Measurements from ENCODE around the gene COL6A3.

The COL6A3 gene

GRCh38 chr2:237294460-237294859, 119.5 kb downstream of the COL6A3 start:
- DNase-seq (ENCODE audit: low read depth in 2 of 2), result no peak

GRCh38 chr2:237293978-237294377, 120.0 kb downstream of the COL6A3 start:
- no peak for DNase-seq (ENCODE audit: low read depth in 2 of 2)

GRCh38 chr2:237291138-237291792, 122.7 kb downstream of the COL6A3 start:
- DNase-seq (ENCODE audit: low read depth in 2 of 2), result no peak

GRCh38 chr2:237290261-237290660, 123.7 kb downstream of the COL6A3 start:
- DNase-seq (ENCODE audit: low read depth in 2 of 2), result no peak

DNA sequence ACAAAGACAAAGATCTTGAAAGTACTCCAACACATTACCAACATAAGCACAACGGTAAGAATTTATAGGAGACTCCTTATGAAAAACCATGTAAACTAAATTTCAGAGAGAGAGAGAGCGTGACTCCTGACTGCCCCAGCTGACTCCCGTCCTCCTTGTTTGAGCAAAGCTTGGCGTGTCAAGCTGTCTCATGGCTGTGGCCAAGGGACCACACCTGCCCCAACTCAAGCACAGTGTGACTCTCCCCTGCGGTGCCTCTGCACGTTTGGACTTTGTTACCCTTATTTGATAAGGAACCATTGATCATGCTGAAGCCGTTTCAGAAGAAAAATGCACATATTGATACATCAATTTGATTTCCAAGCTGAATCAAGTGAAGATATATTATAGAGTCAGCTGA, 124.8 kb downstream of the COL6A3 start:
- no peak for DNase-seq (ENCODE audit: low read depth in 2 of 2)

- DNase-seq (ENCODE audit: low read depth in 2 of 2), result no peak
Observed at GRCh38 chr2:237287872-237288271, 126.1 kb downstream of the COL6A3 start.

GRCh38 chr2:237283131-237283928, 130.6 kb downstream of the COL6A3 start:
- DNase-seq (ENCODE audit: low read depth in 2 of 2), result no peak

DNA sequence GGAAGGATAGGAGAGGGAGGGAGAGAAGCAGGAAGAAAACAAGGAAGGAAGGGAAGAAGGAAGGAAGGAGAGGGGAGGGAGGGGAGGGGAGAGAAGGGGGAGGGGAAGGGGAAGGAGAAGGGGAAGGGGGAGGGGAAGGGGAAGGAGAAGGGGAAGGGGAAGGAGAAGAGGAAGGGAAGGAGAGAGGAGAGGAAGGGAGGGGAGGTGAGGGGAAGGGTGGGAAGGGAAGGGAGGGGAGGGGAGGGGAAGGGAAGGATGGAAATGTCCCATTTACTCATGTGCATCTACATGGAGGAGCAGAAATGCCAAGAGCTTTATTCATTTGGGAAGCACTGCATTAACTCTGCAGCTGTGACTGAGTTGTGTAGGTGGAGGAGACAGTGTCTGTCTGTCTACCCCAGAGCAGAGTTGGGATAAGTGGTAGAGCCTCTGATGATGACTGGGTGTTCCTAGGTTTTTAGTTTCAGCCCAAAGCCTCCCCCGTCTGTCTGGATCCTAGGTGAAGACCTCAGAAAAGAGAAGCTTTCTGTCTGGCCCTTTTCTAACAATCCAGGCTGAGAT, 131.3 kb downstream of the COL6A3 start:
- DNase-seq (ENCODE audit: low read depth in 2 of 2), result no peak

- DNase-seq (ENCODE audit: low read depth in 2 of 2), result no peak
Observed at GRCh38 chr2:237281836-237282306, 132.1 kb downstream of the COL6A3 start.

DNA sequence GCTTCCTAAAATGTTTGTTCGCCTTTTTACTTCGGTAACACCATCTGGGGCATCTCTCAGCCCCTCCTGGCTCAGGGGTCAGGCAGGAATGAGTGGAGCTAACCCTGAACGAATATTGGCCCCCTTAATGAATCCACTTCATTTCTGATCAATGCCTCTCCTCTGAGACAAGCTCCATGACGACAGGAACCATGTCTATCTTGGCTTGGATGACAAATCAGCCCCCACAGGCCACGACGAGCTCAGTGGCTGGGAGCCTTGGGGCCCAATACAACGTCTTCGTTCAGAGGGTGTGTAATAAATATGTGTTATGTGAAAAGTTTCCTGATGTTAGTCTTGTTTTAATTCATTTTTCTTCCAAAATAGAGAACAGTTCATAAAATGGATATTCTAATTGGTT, 133.0 kb downstream of the COL6A3 start:
- no peak for DNase-seq (ENCODE audit: low read depth in 2 of 2)

GRCh38 chr2:237280229-237280628, 133.7 kb downstream of the COL6A3 start:
- DNase-seq (ENCODE audit: low read depth in 2 of 2), result no peak

- DNase-seq (ENCODE audit: low read depth in 2 of 2), result no peak
Observed at GRCh38 chr2:237279012-237279768, 134.8 kb downstream of the COL6A3 start.

GRCh38 chr2:237278568-237278967, 135.4 kb downstream of the COL6A3 start:
- no peak for DNase-seq (ENCODE audit: low read depth in 2 of 2)

DNA sequence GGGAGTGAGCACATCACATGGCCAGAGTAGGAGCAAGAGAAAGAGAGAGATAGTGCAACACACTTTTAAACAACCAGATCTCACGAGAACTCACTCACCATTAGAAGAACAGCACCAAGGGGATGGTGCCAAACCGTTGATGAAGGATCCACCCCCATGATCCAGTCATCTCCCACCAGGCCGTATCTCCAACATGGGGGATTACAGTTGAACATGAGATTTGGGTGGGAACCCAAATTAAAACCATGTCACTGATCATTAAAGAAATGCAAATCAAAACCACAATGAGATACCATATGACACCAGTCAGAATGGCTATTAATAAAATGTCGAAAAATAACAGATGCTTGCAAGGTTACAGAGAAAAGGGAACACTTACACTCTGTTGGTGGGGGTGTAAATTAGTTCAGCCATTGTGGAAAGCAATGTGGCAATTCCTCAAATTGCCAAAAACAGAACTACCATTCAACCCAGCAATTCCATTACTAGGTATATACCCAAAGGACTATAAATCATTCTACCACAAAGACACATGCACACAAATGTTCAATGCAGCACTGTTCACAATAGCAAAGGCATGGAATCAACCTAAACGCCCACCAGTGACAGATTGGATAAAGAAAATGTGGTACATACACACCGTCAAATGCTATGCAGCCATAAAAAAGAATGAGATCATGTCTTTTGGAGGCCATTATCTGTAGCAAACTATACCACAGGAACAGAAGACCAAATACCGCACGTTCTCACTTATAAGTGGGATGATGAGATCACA, 137.1 kb downstream of the COL6A3 start:
- DNase-seq (ENCODE audit: low read depth in 2 of 2), result no peak

Data from stimulated activated CD8-positive, alpha-beta memory T cell treated with anti-CD3 and anti-CD28 coated beads, Interleukin-7, amount 100 ng/mL, for 1 hour (primary cell).